Activated naive CD4-positive, alpha-beta T cell treated with anti-CD3 and anti-CD28 coated beads for 36 hours (primary cell): ENCODE measurements around the gene FAM110D. TPM values are rescaled to one million over a fixed set of nuclear protein-coding genes. Genes with fewer than 3 reads are reported as not detected.

Source experiments
- CTCF ChIA-PET: fragments of 350-600 bp; sonication (Branson Sonifier 250); formaldehyde crosslinking; loops from one replicate; lab custom pipeline; 2021; ENCODE audit warnings: antibody characterized with exemption; lab: Charles Lee
- DNase-seq: peaks from one replicate; pipeline ENCODE4 v3.0.0-alpha.2; 2020
- H3K27ac Mint-ChIP-seq: one replicate; pipeline ENCODE4 v1.8.0; 2021; ENCODE audit warnings: mild to moderate bottlenecking, mixed read lengths
- H3K27me3 Mint-ChIP-seq: one replicate; pipeline ENCODE4 v1.8.0; 2021; ENCODE audit warnings: low read depth, mixed read lengths
- H3K36me3 Mint-ChIP-seq: one replicate; pipeline ENCODE4 v1.8.0; 2021; ENCODE audit warnings: low read depth, mixed read lengths
- H3K4me1 Mint-ChIP-seq: one replicate; pipeline ENCODE4 v1.8.0; 2021; ENCODE audit warnings: low read depth, mixed read lengths
- H3K4me3 Mint-ChIP-seq: one replicate; pipeline ENCODE4 v1.8.0; 2021; ENCODE audit warnings: mild to moderate bottlenecking, moderate library complexity, mixed read lengths
- H3K9me3 Mint-ChIP-seq: one replicate; pipeline ENCODE4 v1.8.0; 2021; ENCODE audit warnings: mixed read lengths
- intact Hi-C: fragments of 100-400 bp; cut with micrococcal nuclease; formaldehyde crosslinking; loops from one replicate; pipeline ENCODE4 v1.15.1; 2023
- total RNA-seq, 2 experiments: library from RNA; stranded (reverse); gene quantifications; one replicate each; pipeline ENCODE4 v1.2.3, GENCODE V29; 2021

The FAM110D gene
- total RNA-seq, 2 experiments from 2014 or later, result 0.07 TPM; not detected in 1

DNA sequence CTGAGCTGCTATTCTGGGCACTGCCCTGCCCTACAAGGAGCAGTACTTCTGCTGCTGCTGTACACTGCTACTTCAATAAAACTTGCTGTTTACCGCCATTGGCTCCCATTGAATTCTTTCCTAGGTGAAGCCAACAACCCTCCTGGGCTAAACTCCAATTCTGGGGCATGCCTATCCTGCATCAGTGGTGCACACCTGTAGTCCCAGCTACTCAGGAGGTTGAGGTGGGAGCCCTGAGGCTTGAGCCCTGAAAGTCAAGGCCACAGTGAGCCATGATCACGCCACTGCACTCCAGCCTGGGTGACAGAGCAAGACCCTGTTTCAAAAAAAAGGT lies 26.1 kb upstream of the FAM110D start:
- H3K4me3 Mint-ChIP-seq, result no peak overlapping the region
- no peaks in the 10 kb centered on the region for H3K9me3 Mint-ChIP-seq
- H3K4me1 Mint-ChIP-seq, result peaks cover 20% of the 10 kb centered on the region
- CTCF ChIA-PET, result no interaction called here
- H3K27ac Mint-ChIP-seq, result peak overlapping the region; percentile 72
- DNase-seq, result no peak
- H3K27me3 Mint-ChIP-seq, result no peaks in the 10 kb centered on the region
- intact Hi-C loops, result no loop called here
- H3K36me3 Mint-ChIP-seq, result no peaks in the 10 kb centered on the region

DNA sequence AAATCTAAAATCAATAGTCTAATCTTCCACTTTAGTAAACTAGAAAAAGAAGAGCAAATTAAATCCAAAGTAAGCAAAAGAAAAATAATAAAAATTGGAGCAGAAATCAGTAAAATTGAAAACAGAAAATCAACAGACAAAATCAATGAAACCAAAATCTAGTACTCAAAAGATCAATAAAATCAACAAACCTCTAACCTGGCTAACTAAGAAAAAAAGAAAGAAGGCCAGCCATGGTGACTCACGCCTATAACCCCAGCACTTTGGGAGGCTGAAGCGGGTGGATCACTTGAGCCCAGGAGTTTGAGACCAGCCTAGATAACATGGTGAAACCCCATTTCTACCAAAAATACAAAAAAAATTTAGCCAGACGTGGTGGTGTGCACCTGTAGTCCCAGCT lies 24.4 kb upstream of the FAM110D start:
- H3K4me1 Mint-ChIP-seq, result peaks cover 21% of the 10 kb centered on the region
- H3K36me3 Mint-ChIP-seq, result no peaks in the 10 kb centered on the region
- intact Hi-C loops, result no loop called here
- H3K4me3 Mint-ChIP-seq, result no peak overlapping the region
- DNase-seq, result no peak
- H3K27ac Mint-ChIP-seq, result no peak overlapping the region
- no peaks in the 10 kb centered on the region for H3K27me3 Mint-ChIP-seq
- CTCF ChIA-PET, result no interaction called here
- H3K9me3 Mint-ChIP-seq, result no peaks in the 10 kb centered on the region

DNA sequence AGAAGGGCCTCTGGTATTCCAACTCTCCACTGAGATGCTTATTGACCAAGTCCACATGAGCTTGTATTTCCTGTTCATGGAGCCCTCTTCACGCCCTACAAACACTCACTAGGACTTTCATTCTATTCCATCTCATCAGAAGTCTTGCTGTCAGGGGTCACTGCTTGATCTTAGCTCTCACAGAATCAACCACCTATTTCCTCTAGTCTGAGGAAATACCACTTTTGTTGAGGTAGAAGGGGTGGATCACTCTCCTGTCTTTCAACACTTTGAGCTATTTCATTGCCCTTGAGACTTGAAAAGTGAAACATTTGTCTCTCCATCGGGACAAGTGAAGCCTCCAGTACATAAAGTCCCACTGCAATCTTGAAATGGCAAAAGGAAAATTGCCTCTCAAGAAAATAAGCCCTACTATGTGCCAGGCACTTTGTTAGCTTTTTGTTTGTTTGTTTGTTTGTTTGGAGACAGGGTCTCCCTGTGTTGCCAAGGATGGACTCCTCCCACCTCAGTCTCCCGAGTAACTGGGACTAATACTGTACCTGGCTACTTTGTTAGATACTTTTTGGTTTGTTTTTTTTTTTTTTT lies 19.8 kb upstream of the FAM110D start:
- Mint-ChIP-seq H3K4me1 (peaks cover 9% of the 10 kb centered on the region), H3K9me3 (no peaks in the 10 kb centered on the region), H3K4me3 (no peak overlapping the region), H3K27me3 (no peaks in the 10 kb centered on the region), H3K36me3 (no peaks in the 10 kb centered on the region), H3K27ac (peak overlapping the region; percentile 39)
- intact Hi-C loops, result no loop called here
- DNase-seq, result no peak
- CTCF ChIA-PET, result interaction anchor here (0.5 to 1.9 kb wide), 8 partner anchors 12 to 39 kb away, joined by 3 to 5 read pairs (median 3); no protein-coding TSS in a partner anchor

DNA sequence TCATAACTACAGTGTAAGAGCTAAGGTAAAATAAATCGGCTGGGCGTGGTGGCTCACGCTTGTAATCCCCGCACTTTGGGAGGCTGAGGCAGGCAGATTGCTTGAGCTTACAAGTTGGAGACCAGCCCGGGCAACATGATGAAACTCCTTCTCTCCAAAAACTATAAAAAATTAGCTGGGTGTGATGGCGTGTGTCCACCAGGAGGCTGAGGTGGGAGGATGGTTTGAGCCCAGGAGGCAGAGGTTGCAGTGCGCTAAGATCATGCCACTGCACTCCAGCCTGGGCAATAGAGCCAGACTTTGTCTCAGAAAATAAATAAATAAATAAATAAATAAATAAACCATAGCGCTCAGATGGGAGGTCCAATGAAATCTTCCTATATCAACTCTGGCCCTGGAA lies 16.7 kb upstream of the FAM110D start:
- no peak for DNase-seq
- CTCF ChIA-PET, result interaction anchor here (0.7 to 6.5 kb wide), 7 partner anchors 12 to 106 kb away, joined by 3 to 143 read pairs (median 4); no protein-coding TSS in a partner anchor
- intact Hi-C loops, result no loop called here
- Mint-ChIP-seq H3K4me1 (peaks cover 11% of the 10 kb centered on the region), H3K9me3 (no peaks in the 10 kb centered on the region), H3K27ac (no peak overlapping the region), H3K4me3 (no peak overlapping the region), H3K27me3 (no peaks in the 10 kb centered on the region), H3K36me3 (no peaks in the 10 kb centered on the region)

DNA sequence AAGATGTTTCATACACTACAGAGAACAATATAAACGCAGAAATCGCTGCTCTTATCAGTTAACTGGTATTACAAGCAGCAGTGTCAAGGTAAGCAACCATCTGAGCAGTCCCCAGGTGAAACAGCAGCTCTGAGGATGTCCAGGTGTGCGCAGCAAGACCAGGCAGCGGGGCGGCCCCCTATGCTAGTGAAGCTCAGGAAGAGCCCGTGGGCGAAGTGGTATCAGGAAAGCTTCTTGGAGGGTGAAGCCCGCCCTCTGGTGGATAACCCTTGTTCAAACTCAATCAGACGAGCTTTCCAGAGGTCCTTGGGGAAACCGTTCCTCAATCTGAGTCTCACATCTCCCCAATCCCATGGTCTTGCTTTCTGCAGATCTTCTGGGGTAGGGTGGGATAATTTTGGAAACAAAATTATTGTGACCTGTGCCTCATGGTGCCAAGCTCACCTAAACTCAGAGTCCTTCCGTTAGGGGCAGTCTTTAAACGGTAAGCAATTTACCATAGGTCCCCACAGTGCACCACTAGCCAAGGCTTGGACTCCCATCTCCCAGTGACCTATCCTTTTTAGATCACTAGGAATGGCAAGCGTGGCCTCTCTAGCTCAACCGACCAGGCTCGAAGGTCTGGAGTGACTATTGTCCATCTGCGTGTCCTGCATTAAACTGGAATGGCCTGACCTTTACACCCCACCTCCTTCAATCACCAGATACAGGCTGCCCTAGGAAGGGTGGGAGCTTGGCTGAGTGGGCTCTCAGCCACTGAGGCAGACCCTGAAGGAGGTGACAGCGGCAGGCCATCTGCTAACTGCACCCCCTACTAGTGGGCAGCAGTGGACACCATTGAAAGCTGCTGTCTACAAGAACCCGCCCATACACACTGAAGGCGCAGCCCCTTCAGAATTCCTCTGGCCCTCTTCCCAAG lies 13.6 kb upstream of the FAM110D start:
- intact Hi-C loops, result loop anchor here (1.0 to 2.0 kb wide), 4 partner anchors 18 to 110 kb away; no protein-coding TSS in a partner anchor
- H3K9me3 Mint-ChIP-seq, result no peaks in the 10 kb centered on the region
- peak; percentile 88 for DNase-seq
- H3K4me3 Mint-ChIP-seq, result no peak overlapping the region
- peaks cover 2% of the 10 kb centered on the region for H3K4me1 Mint-ChIP-seq
- no peaks in the 10 kb centered on the region for H3K27me3 Mint-ChIP-seq
- H3K36me3 Mint-ChIP-seq, result no peaks in the 10 kb centered on the region
- CTCF ChIA-PET, result interaction anchor here (0.7 to 6.5 kb wide), 27 partner anchors 8 to 272 kb away, joined by 3 to 143 read pairs (median 7); partner anchors contain the start of genes CEP85, FAM110D, SH3BGRL3 and ZNF593OS
- H3K27ac Mint-ChIP-seq, result no peak overlapping the region

DNA sequence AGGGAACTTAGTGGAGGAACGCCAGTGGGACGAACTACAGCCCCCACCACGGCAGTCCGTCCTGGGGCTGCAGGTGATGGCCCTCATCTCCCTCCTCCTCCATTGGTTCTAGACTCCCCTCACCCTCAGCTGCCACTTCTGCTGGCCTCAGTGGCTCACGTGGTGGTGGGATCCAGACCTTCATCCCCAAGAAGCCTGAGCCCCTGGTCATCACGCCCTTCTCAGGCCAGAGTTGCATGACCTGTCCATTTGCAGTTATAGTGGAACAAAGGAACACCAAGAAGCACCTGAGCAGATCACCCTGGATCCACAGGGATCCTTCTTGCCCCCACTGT lies 13.0 kb upstream of the FAM110D start:
- H3K9me3 Mint-ChIP-seq, result no peaks in the 10 kb centered on the region
- CTCF ChIA-PET, result interaction anchor here (1.1 to 6.5 kb wide), 17 partner anchors 8 to 271 kb away, joined by 4 to 143 read pairs (median 9); partner anchors contain the start of genes CEP85 and FAM110D
- intact Hi-C loops, result loop anchor here (1.0 to 2.0 kb wide), 4 partner anchors 19 to 111 kb away; no protein-coding TSS in a partner anchor
- no peaks in the 10 kb centered on the region for H3K36me3 Mint-ChIP-seq
- no peak for DNase-seq
- H3K4me3 Mint-ChIP-seq, result no peak overlapping the region
- no peak overlapping the region for H3K27ac Mint-ChIP-seq
- peaks cover 2% of the 10 kb centered on the region for H3K4me1 Mint-ChIP-seq
- H3K27me3 Mint-ChIP-seq, result no peaks in the 10 kb centered on the region

DNA sequence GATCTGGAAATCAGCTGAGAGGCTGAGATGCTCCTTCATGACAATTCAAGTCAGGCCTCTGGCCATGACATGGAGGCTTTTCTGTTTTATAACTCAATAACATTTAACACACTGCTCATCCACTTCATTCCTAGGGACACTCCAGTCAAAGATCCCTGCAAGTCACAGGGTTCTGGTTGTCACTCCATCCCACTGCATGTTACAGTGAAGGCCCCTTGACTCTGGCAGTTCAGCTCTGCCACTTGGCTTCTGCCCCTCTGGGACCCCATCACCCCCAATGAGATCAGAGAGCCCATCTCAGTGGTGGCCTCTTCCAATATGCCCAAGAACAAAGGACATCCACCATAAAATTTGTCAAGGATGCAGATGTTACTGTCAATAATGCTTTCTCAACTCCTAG lies 10.0 kb upstream of the FAM110D start:
- H3K9me3 Mint-ChIP-seq, result no peaks in the 10 kb centered on the region
- intact Hi-C loops, result no loop called here
- H3K27ac Mint-ChIP-seq, result no peak overlapping the region
- no peak overlapping the region for H3K4me3 Mint-ChIP-seq
- CTCF ChIA-PET, result no interaction called here
- peaks cover 2% of the 10 kb centered on the region for H3K4me1 Mint-ChIP-seq
- no peaks in the 10 kb centered on the region for H3K27me3 Mint-ChIP-seq
- H3K36me3 Mint-ChIP-seq, result no peaks in the 10 kb centered on the region
- DNase-seq, result no peak

DNA sequence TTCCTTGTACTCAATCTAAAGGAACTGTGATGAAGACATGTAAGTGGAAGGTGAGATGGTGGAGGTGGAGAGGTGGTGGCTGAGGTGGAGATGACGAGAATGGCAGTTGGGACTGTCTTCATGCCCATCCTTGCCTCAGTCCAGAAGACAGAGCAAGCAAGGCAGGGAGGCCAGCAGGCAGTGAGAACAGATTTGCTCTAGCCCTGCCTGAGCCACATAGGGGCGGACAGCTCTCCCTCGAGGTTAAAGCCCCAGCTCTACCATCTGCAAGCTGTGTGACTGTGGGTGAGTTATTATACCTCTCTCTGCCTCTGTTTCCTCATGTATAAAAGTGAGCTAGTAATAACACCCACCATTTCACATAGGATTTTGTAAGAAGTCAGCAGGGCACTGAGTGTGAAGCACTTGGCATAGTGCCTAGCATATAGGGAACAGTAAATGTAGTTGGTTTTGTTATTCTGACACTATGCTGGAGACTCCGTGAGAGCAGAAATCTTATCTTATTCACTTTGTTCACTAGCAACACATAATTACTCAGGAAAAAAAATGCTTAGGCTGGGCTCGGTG lies 4.8 kb upstream of the FAM110D start:
- Mint-ChIP-seq H3K27me3 (peaks cover 4% of the 10 kb centered on the region), H3K27ac (no peak overlapping the region), H3K9me3 (no peaks in the 10 kb centered on the region), H3K4me3 (no peak overlapping the region), H3K36me3 (no peaks in the 10 kb centered on the region), H3K4me1 (peaks cover 3% of the 10 kb centered on the region)
- no peak for DNase-seq
- CTCF ChIA-PET, result interaction anchor here (0.6 to 1.7 kb wide), 4 partner anchors 10 to 706 kb away, joined by 3 to 9 read pairs (median 3); no protein-coding TSS in a partner anchor
- intact Hi-C loops, result no loop called here

DNA sequence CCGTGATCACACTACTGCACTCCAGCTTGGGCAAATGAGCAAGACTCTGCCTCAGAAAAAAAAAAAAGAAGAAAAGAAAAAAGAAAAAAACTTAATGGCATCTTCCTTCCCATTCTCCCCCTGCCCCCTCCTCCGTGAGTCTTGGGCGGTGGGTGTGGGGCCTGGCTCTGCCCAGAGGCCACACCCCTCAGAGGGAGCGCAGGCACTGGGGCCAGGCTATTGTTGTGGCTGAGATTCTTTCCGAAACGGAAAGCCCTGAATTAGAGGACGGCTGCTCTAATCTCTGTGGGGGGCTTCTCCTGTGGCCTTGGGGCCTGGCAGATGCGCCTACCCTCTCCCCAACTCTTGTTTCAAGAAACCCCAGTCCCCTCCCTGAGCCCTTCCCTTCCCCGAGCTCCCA lies 4.1 kb upstream of the FAM110D start:
- Mint-ChIP-seq H3K4me1 (peaks cover 3% of the 10 kb centered on the region), H3K4me3 (no peak overlapping the region), H3K27me3 (peaks cover 7% of the 10 kb centered on the region), H3K9me3 (no peaks in the 10 kb centered on the region), H3K36me3 (no peaks in the 10 kb centered on the region), H3K27ac (no peak overlapping the region)
- DNase-seq, result no peak
- CTCF ChIA-PET, result interaction anchor here (0.6 to 4.3 kb wide), 6 partner anchors 9 to 706 kb away, joined by 3 to 21 read pairs (median 4); partner anchors contain the start of gene CEP85
- intact Hi-C loops, result no loop called here

DNA sequence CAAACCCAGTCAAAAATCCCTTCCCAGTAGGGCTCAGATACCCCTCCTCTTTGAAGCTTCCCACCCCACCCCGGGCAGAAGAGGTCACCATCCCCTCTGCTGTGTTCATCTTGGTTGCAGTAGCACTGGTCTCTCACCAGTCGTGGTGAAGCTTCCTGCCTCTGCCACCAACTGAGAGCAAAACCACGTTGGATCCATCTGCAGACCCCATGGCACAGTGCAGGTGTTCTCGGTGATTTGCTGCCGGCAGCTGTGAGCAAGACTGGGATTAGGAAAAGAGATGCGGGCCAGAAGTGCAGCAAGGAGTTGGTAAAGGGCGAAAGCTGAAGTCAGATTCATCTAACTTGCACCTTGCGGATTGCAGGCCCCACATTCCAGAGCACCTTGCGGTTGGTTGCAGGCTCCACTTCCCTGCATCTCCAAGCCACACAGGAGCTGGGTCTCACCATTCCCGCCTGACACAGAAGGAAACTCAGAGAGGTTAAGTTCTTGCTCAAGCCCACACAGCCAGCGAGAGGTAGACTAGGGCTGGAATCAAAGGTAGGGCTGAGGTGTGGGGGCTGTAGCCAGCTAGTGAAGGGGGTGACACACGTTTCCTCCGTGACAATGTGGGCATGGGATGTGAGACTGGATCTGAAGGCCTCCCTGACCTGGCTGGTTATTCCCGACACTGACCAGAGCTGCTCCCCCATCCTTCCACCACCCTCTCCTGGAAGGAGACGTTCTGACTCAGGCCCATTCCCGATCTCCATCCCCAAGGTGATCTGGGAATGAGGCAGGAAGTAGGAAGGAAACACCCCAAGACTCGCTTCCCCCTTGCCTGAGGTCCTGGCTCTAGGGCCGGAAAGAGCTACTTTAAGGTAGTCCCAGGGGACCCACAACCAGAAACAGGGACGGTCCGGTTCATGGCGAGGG lies 3.3 kb upstream of the FAM110D start:
- CTCF ChIA-PET, result interaction anchor here (1.0 to 4.3 kb wide), 4 partner anchors 10 to 241 kb away, joined by 3 to 21 read pairs (median 4); partner anchors contain the start of gene CEP85
- no peak overlapping the region for H3K4me3 Mint-ChIP-seq
- no peaks in the 10 kb centered on the region for H3K9me3 Mint-ChIP-seq
- peaks cover 8% of the 10 kb centered on the region for H3K27me3 Mint-ChIP-seq
- H3K4me1 Mint-ChIP-seq, result peaks cover 3% of the 10 kb centered on the region
- no peak overlapping the region for H3K27ac Mint-ChIP-seq
- H3K36me3 Mint-ChIP-seq, result no peaks in the 10 kb centered on the region
- intact Hi-C loops, result no loop called here
- DNase-seq, result no peak

DNA sequence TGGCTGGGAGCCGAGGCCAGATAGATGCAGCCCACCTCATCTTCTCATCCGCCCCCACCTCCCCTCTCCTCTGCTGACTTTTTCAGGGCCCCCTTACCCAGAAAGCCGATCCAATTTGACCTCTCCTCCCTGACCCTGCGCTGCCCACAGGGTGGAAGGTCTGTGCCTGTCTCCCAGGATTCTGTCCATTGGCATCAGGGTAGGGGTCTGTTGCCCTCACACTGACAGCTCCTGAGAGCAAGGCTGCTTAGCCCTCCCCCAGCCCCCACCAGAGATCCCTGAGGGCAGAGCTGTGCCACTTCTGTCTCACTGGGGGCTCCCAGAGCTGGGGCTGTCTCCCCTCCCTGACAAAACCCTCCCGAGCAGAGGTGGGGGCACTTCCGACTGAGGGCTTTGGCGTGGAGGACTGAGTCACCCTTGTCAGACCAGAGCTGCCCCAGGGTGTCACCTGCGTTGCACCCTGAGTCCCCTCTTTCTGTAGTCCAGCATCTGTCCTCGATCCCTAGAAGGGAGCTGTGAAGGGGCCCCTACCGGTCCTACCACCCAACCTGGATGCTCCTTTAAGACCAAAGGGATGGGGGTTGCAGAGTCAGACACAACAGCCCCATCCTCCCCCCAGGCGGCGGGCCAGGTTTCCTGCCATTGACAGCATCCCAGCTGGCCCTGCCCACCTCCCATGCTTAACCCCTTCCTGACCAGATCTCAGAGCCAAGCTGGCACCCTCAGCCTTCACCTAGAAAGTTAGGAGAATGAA lies 2.4 kb upstream of the FAM110D start:
- Mint-ChIP-seq H3K36me3 (no peaks in the 10 kb centered on the region), H3K9me3 (no peaks in the 10 kb centered on the region), H3K27ac (no peak overlapping the region), H3K4me1 (peaks cover 3% of the 10 kb centered on the region), H3K27me3 (peaks cover 14% of the 10 kb centered on the region), H3K4me3 (no peak overlapping the region)
- intact Hi-C loops, result no loop called here
- CTCF ChIA-PET, result interaction anchor here (1.0 to 4.3 kb wide), 4 partner anchors 11 to 240 kb away, joined by 3 to 21 read pairs (median 4); partner anchors contain the start of gene CEP85
- DNase-seq, result no peak
